HG02870 (cell line): ENCODE data around the gene EPHB1.
A peak's percentile ranks its signal among the peaks of the same experiment; 100 is the strongest.
"Not testable (repeated sequence)": the region's sequence is repeated elsewhere in the genome, so short reads cannot be mapped to it uniquely, and the experiment has no call there.

ENCODE experiments used
- ATAC-seq: cut with Tn5 transposase; IDR thresholded peaks from one replicate; pipeline ENCODE4 v1.9.1; 2021; ENCODE audit warnings: mild to moderate bottlenecking, moderate library complexity; ENCODE audit not compliant: unreplicated experiment

EPHB1 gene

DNA sequence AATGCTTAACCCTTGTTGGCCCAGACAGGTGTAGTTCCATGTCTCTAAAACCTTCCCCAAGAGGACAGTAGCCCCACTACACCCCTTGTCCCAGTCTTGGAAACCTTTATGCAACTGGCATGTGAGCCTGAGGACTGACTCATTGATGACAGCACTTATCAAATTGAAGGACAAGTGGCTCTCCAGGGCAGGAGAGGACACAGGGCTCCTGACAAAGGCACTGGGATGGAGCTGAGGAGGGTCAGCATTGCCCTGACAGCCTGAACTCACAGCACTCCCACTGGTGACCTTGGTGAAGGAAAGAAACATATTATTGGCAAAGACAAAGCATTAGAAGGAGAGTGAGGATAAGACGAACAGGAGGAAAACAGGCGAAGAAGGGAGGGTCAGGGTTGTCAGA, 139.9 kb downstream of the EPHB1 start:
- no peak for ATAC-seq

GRCh38 chr3:134937256-134938028, 142.4 kb downstream of the EPHB1 start:
- ATAC-seq, result no peak

- no peak for ATAC-seq
These were observed 143.0 kb downstream of the EPHB1 start for GRCh38 chr3:134938029-134938525.

GRCh38 chr3:134939978-134940377, 144.9 kb downstream of the EPHB1 start:
- no peak for ATAC-seq

GRCh38 chr3:134941820-134942219, 146.8 kb downstream of the EPHB1 start:
- ATAC-seq, result no peak

DNA sequence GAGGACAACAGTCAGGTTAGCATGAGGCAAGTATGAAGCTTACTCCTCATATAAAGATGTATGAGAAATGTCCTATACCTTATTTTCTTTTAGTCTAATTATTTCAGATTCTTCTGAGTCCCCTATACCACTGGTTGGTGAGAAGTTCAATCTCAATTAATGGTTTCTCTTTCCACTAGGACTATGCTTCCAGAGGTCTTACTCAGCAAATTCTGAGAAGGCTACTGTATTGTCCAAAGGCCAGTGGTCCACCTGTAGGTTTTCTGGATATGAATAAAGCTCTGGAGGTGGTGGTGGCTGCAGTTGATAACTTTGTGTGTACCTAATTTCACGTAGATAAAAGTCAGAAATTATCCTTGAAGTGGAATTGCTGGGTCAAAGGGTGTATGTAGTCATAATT, 149.4 kb downstream of the EPHB1 start:
- no peak for ATAC-seq

GRCh38 chr3:134949150-134949549, 154.1 kb downstream of the EPHB1 start:
- ATAC-seq, result no peak

GRCh38 chr3:134952371-134952770, 157.3 kb downstream of the EPHB1 start:
- no peak for ATAC-seq

DNA sequence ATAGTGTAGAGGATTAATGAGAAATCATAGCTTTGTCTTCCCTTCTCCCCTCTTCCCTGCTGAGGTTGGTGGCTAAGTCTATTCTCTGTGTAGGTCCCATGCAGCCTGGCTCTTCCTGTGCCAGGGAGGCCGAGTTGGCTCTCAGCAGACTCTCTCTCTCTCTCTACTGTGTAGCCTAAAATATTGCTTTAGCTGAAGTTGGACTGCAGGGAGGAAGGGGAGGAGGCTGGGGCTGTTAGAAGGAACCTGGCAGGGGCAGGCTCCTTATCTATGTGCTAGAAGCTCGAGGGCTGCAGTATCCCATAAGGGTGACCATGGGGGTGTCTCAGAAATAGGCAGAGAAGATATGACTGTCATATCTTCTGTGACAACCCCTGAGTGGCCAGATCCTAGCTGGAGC, 160.8 kb downstream of the EPHB1 start:
- ATAC-seq, result peak; percentile 32

GRCh38 chr3:134956395-134956794, 161.3 kb downstream of the EPHB1 start:
- ATAC-seq, result peak; percentile 68

DNA sequence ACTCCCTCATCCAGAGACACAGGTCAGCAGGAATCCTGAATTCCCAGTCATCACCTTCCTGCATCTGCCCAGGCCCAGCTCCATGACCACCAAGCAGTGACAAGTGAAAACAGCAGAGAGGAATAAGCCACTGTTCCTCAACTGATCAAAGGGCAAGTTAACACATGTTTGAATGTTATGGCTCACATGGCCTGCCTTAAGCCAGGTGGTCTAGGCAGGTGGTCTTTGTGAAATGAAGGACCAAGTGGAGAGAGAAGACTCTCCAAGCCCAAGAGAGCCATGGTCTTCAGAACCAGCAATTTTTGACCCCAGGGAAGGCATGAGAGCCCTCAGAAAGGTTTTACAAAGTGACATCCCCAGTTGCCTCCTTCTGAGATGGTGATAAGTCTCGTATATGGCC, 161.8 kb downstream of the EPHB1 start:
- no peak for ATAC-seq

- no peak for ATAC-seq
These were observed 164.5 kb downstream of the EPHB1 start for GRCh38 chr3:134959516-134959915.

GRCh38 chr3:134964226-134964625, 169.2 kb downstream of the EPHB1 start:
- ATAC-seq, result no peak

GRCh38 chr3:134965865-134966481, 170.9 kb downstream of the EPHB1 start:
- no peak for ATAC-seq

DNA sequence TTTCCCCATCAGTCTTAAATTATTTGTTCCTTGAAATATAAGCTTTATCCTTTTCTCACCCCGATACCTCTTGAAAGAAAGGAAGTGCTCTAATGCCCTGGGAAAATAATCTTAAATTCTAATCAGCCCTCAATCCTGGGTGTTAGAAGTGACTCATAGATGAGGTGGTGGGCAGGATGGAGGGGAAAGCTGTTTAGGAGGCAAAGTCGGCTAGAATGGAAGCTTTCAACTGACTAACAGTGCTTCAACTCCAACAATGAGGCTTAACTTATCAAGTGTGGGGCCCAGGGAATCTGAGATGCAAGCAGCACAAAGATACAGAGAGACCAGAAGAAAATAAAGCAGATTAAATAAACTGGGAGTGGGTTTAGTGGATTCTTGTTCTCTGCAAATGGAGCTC, 175.8 kb downstream of the EPHB1 start:
- no peak for ATAC-seq

DNA sequence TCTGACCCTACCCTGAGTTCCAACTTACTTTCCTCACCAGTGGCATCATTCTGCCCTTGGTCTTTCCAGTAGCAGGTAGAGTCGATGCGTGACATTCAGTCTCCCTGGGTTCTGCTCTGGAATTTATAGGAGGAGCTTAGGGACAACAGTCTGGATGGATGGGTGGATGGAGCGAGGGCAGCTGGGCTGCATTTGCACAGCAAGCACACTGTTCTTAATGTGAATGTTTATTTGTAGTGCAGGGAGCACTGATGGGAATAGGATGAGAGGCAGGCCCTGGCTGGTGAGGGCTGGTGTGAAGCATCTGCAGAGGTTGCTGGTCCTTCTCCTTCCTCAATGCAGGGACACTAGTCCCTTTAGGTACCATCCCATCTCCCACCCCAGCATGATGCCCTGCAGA, 176.2 kb downstream of the EPHB1 start:
- no peak for ATAC-seq

DNA sequence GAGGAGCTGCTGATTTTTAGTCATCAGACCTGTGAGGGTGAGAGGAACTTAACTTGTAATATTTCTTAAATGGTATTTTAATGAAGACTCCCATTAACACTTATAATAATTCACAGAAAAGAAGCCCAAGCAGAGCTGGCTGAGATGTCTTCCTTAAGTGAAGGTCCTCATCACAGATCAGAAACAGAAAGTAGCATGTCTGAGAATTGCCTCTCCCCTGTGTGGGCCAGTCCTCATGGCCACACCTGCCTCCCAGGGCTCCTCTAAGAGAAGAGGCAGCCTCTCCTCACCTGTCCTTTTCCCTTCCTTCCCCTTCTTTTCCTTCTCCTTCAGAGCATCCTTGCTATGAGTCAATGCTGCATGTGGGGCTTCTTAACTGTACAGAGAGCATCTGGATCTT, 176.8 kb downstream of the EPHB1 start:
- not testable (repeated sequence) for ATAC-seq

DNA sequence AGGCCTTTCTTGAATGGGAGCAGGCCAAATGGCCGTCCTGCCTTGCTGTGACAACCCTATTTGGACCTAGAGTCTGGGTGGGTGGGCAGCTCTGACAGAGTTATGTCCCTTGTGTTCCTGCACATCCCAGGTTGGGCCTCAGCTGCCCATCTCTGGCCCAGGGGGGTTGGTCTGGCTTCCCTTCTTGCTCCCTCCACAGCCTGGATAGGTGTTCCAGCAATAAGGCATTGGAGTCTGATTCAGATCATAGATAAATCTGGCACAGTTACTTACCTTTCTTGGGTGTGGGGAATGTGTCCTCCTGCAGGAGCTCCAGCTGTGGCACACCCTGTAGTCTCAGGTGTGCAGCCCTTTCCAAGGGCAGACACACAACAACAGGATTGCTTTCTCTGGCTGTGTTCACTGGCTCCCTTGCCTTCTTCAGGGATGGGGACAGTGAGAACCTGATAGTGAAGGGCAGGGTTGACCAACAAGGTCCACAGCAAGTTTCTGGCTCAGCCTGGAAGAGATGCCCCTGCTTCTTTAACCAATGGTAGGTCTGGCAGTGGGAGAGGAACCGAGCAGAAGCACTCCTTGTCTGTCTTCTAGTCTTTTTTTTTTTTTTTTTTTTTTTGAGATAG, 177.9 kb downstream of the EPHB1 start:
- no peak for ATAC-seq

GRCh38 chr3:134974624-134975023, 179.6 kb downstream of the EPHB1 start:
- no peak for ATAC-seq

- ATAC-seq, result no peak
These were observed 181.9 kb downstream of the EPHB1 start for GRCh38 chr3:134976948-134977347.

- ATAC-seq, result no peak
These were observed 183.6 kb downstream of the EPHB1 start for GRCh38 chr3:134978658-134979057.
